Esophagus muscularis mucosa (tissue), 4 donors: ENCODE data around the gene CCT7. TPM values are rescaled to one million over a fixed set of nuclear protein-coding genes. Genes with fewer than 3 reads are reported as not detected.

Experiments used
- DNase-seq: peaks from one replicate; pipeline ENCODE4 v3.0.0-alpha.2; 2017; ENCODE audit errors: extremely low spot score
- H3K27ac ChIP-seq, 4 donors: fragments of 200-600 bp; sonication (generic); replicated peaks in 1 of 4; 1 replicate in 3 of 4; 2 replicates in 1 of 4; pipeline ENCODE4 v1.5.1; 2016 to 2019; ENCODE audit warnings: mild to moderate bottlenecking in 1 of 4
- H3K27me3 ChIP-seq, 4 donors: fragments of 200-600 bp; sonication (generic); one replicate each; pipeline versions ENCODE4 v1.5.1 to v1.6.0; 2016 to 2019
- H3K36me3 ChIP-seq, 4 donors: fragments of 200-600 bp; sonication (generic); one replicate each; pipeline ENCODE4 v1.5.1; 2016 to 2019
- H3K4me1 ChIP-seq, 4 donors: fragments of 200-600 bp; sonication (generic); one replicate each; pipeline ENCODE4 v1.5.1; 2016 to 2019
- H3K4me3 ChIP-seq, 4 donors: fragments of 200-600 bp; sonication (generic); 1 replicate in 2 of 4; 2 replicates in 2 of 4; pipeline ENCODE4 v1.5.1; 2016 to 2019; ENCODE audit warnings: mild to moderate bottlenecking in 4 of 4, moderate library complexity in 1 of 4
- H3K9me3 ChIP-seq, 4 donors: fragments of 200-600 bp; sonication (generic); 1 replicate in 3 of 4; 2 replicates in 1 of 4; pipeline ENCODE4 v1.5.1; 2016 to 2019
- EP300 ChIP-seq: sonication (generic); formaldehyde crosslinking; IDR thresholded peaks from one replicate; pipeline ENCODE4 v1.6.1; 2017; ENCODE audit warnings: antibody characterized with exemption
- POLR2A ChIP-seq: fragments of 450-650 bp; IDR thresholded peaks from one replicate; pipeline ENCODE4 v1.6.1; 2017; ENCODE audit warnings: antibody characterized with exemption, moderate library complexity, mild to moderate bottlenecking, low read depth
- POLR2AphosphoS5 ChIP-seq, 2 donors: sonication (generic); formaldehyde crosslinking; IDR thresholded peaks; one replicate each; pipeline ENCODE4 v1.6.1; 2017; ENCODE audit warnings: antibody characterized with exemption in 2 of 2
- WGBS: methylation state at CpG from one replicate; pipeline ENCODE4 v1.1.5; 2018; 5-methylcytosine and 5-hydroxymethylcytosine counted together
- intact Hi-C: fragments of 100-400 bp; cut with DNase I; formaldehyde crosslinking; loops from one replicate; pipeline ENCODE4 v1.15.1; 2023
- total RNA-seq, 4 donors: library from RNA; depleted of rRNA; stranded (reverse); fragments of >200 nt; gene quantifications; one replicate each; pipeline versions ENCODE4 v1.1.0 to v1.2.1, GENCODE V29; 2016
- TF ChIP-seq, protein P1 (sequence below), 3 experiments: fragments of 200-600 bp in 2 of 3; fragments of 450-650 bp in 1 of 3; sonication (generic) in 2 of 3; IDR thresholded peaks; one replicate each; pipeline ENCODE4 v1.5.1; 2017 to 2019; ENCODE audit warnings: antibody characterized with exemption in 3 of 3, mild to moderate bottlenecking in 2 of 3, moderate library complexity in 1 of 3

CCT7 gene
- total RNA-seq, 4 donors from 2014 or later, result 193 to 244 (median 222) TPM

DNA sequence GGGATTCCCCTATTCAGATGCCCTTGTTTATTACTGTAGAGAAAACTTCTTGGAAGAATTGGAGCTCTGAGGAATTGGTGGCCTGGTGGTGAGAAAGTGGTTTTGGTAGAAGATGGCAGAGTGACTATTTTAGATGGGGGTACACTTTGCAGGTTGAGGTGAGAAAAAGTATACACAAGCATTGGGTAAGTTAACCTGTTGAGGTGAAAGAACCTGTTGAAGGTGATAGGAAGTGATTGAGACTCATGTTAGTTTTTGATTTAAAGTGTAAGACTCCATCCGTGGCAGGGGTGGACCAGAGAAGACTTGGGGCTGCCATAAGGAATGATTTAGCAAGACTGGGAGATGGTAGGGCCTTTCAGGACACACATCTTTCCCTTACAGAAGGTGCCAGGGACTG lies 3.1 kb downstream of the CCT7 start:
- H3K4me3 ChIP-seq, result no peak overlapping the region
- WGBS, result 52% methylated on average over 1 of the region's 1 CpG
- H3K4me1 ChIP-seq, result peaks cover 31 to 59% (median 55%) of the 10 kb centered on the region in 4 donors
- peaks cover 0 to 41% (median 30%) of the 10 kb centered on the region in 4 donors for H3K36me3 ChIP-seq
- no peak overlapping the region for H3K27ac ChIP-seq
- H3K9me3 ChIP-seq, result no peaks in the 10 kb centered on the region
- TF ChIP-seq POLR2AphosphoS5 (IDR thresholded peaks at IDR 0.05) (no peak), POLR2A (no peak), EP300 (no peak)
- TF ChIP-seq, protein P1, sequence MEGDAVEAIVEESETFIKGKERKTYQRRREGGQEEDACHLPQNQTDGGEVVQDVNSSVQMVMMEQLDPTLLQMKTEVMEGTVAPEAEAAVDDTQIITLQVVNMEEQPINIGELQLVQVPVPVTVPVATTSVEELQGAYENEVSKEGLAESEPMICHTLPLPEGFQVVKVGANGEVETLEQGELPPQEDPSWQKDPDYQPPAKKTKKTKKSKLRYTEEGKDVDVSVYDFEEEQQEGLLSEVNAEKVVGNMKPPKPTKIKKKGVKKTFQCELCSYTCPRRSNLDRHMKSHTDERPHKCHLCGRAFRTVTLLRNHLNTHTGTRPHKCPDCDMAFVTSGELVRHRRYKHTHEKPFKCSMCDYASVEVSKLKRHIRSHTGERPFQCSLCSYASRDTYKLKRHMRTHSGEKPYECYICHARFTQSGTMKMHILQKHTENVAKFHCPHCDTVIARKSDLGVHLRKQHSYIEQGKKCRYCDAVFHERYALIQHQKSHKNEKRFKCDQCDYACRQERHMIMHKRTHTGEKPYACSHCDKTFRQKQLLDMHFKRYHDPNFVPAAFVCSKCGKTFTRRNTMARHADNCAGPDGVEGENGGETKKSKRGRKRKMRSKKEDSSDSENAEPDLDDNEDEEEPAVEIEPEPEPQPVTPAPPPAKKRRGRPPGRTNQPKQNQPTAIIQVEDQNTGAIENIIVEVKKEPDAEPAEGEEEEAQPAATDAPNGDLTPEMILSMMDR (IDR thresholded peaks at IDR 0.05), result no peak
- intact Hi-C loops, result no loop called here
- no peaks in the 10 kb centered on the region for H3K27me3 ChIP-seq
- DNase-seq, result no peak

DNA sequence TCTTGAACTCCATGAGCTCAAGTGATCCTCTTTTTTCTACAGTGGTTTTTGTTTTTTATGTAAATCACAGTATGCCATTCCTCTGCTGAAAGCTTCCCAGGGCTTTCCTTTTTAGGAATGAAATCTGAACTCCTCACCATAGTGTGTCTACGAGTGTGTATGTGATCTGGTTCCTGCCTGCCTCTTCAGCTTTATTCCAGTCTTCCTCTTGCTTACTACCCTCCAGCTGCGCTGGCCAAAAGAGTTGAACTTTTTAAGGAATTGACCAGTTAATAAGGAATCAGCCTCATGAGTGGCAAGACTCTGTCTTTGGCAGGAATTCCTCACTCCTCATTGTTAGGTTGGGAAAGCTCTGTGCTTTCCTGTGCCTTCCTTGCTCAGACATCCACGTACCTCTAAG lies 4.0 kb downstream of the CCT7 start:
- H3K4me3 ChIP-seq, result no peak overlapping the region
- intact Hi-C loops, result no loop called here
- peaks cover 8 to 49% (median 40%) of the 10 kb centered on the region in 4 donors for H3K36me3 ChIP-seq
- no peaks in the 10 kb centered on the region for H3K27me3 ChIP-seq
- peaks cover 24 to 54% (median 48%) of the 10 kb centered on the region in 4 donors for H3K4me1 ChIP-seq
- H3K9me3 ChIP-seq, result no peaks in the 10 kb centered on the region
- WGBS, result 68% methylated on average over 3 of the region's 3 CpGs
- H3K27ac ChIP-seq, result no peak overlapping the region
- TF ChIP-seq, protein P1 (IDR thresholded peaks at IDR 0.05), result no peak
- TF ChIP-seq POLR2AphosphoS5 (IDR thresholded peaks at IDR 0.05) (no peak), EP300 (no peak), POLR2A (no peak)
- DNase-seq, result no peak

DNA sequence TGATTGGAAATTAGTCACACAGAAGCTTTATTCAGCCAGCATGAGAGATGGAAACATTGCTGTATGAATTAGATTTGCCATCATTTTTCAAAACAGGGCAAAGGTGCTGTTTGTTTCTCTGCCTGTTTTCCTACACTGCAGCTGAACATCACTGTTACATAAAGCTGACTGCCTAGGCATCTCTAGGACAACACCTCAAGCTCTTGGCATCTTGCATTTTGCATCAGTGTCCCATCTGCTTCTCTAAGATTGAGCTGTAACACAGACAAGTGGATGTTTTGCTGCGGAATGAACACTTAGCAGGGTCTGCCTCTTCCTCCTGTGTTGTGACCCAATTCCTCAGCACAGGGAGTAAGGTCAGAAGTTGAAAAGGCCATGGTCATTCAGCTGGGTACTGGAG lies 4.9 kb downstream of the CCT7 start:
- H3K27me3 ChIP-seq, result no peaks in the 10 kb centered on the region
- no peak overlapping the region for H3K4me3 ChIP-seq
- no peak for DNase-seq
- WGBS, result 88% methylated on average over 1 of the region's 1 CpG
- no peaks in the 10 kb centered on the region for H3K9me3 ChIP-seq
- no peak for TF ChIP-seq POLR2AphosphoS5 (IDR thresholded peaks at IDR 0.05)
- TF ChIP-seq EP300, result no peak
- no peak for TF ChIP-seq POLR2A
- TF ChIP-seq, protein P1 (IDR thresholded peaks at IDR 0.05), result no peak
- H3K27ac ChIP-seq, result no peak overlapping the region
- H3K4me1 ChIP-seq, result peaks cover 24 to 54% (median 48%) of the 10 kb centered on the region in 4 donors
- H3K36me3 ChIP-seq, result peaks cover 15 to 58% (median 48%) of the 10 kb centered on the region in 4 donors
- intact Hi-C loops, result no loop called here

DNA sequence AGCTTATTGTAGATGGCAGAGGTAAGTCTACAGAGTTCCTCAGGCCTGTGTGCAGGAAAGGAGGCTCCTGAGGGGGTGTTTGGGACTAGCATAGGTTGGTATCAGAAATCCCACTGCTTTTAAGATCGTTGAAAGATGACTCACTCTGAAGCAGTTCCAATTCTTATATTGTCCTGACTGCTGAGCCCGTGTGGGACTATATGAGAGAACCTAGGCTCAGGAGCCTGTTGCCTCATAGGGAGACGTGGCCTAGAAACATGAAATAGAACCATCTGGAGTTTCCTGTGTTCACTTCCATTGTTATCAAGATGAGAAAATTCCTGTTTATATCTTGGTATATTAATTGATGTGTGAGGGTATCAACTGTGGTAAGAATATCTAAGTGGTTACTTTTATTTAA lies 5.7 kb downstream of the CCT7 start:
- no peak for DNase-seq
- no peak overlapping the region for H3K27ac ChIP-seq
- no peaks in the 10 kb centered on the region for H3K9me3 ChIP-seq
- peaks cover 24 to 54% (median 46%) of the 10 kb centered on the region in 4 donors for H3K4me1 ChIP-seq
- 56% methylated on average over 3 of the region's 3 CpGs for WGBS
- intact Hi-C loops, result no loop called here
- no peak overlapping the region for H3K4me3 ChIP-seq
- TF ChIP-seq POLR2A (no peak), EP300 (no peak), POLR2AphosphoS5 (IDR thresholded peaks at IDR 0.05) (no peak)
- TF ChIP-seq, protein P1 (IDR thresholded peaks at IDR 0.05), result no peak
- H3K27me3 ChIP-seq, result no peaks in the 10 kb centered on the region
- H3K36me3 ChIP-seq, result peaks cover 23 to 66% (median 56%) of the 10 kb centered on the region in 4 donors
